ENCODE results near the gene CCDC185.

The CCDC185 gene

DNA sequence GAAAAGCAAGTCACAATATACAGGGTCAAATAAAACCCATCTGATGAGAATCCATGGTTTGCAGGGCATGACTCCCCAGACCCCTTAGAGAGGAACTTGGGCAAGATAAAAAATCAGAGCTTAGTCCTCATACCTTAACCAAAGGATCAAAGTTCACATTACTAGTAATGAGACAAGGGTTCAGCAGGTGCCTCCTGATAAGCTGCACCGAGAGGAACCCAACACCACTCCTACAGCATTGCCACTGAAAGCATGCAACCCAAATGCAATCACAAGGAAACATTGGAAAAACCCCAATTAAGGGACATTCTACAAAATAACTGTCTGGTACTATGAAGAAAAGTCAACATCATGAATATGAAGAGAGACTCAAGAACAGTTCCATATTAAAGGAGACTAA is 29.7 kb downstream of the CCDC185 start:
- ChIA-PET POLR2A (no interaction called here), CTCF (no interaction called here)
- no peak for DNase-seq (ENCODE audit: extremely low spot score)
- TF ChIP-seq, protein P1, sequence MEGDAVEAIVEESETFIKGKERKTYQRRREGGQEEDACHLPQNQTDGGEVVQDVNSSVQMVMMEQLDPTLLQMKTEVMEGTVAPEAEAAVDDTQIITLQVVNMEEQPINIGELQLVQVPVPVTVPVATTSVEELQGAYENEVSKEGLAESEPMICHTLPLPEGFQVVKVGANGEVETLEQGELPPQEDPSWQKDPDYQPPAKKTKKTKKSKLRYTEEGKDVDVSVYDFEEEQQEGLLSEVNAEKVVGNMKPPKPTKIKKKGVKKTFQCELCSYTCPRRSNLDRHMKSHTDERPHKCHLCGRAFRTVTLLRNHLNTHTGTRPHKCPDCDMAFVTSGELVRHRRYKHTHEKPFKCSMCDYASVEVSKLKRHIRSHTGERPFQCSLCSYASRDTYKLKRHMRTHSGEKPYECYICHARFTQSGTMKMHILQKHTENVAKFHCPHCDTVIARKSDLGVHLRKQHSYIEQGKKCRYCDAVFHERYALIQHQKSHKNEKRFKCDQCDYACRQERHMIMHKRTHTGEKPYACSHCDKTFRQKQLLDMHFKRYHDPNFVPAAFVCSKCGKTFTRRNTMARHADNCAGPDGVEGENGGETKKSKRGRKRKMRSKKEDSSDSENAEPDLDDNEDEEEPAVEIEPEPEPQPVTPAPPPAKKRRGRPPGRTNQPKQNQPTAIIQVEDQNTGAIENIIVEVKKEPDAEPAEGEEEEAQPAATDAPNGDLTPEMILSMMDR (IDR thresholded peaks at IDR 0.05; ENCODE audit: control extremely low read depth, extremely low read depth, low read depth, missing control alignments) = no peak

DNA sequence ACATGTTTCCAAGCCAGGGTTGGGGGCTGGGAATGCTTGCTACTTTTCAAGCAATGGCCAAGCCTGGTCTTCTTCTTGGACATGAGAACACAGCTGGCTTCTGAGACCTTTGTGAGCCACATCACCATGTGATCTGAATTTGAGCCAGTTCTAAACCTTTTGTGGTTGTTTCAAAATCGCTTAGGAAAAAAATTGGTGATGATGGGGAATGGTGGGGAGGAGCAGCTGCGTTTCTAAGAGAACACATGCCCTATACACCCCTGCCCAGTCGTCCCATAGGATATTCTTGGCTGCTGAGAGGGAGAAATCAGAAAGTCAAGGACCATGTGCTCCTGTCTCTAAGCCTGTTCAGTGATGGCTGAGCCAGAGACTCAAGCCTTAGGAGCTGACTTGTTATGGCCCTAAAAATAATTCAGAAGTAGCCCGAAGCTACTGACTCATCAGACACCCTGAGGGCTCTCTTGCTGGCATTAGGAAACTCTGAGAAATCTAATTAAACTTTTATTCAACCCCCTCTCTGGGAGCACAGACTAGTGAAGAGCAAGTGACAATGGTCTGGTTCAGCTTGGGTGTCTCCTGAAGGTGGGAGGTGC is 30.5 kb downstream of the CCDC185 start:
- no peak for DNase-seq (ENCODE audit: extremely low spot score)
- TF ChIP-seq, protein P1 (IDR thresholded peaks at IDR 0.05; ENCODE audit: control extremely low read depth, extremely low read depth, low read depth, missing control alignments) = no peak
- ChIA-PET POLR2A (no interaction called here), CTCF (no interaction called here)

DNA sequence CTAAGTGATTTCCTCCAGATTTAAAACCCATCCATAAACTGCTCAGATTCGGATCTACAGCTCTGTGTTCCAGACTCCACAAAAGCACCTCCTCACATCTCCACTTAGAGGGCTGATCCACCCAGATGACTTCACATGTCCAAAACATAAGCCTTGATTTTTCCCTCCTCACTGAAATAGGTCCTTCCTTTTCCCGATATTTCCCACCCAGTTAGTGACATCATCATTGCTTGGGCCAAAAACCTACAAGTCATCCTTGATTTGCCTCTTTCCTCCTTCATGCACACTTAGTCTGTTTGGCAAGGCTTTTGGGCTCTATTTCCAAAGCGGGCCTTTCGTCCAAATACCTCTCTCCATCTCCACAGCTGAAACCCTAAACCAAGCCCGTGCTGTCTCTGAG is 32.3 kb downstream of the CCDC185 start:
- ChIA-PET CTCF (interaction anchor here (1.2 kb wide), 1 partner anchor 10 kb away, joined by 3 read pairs; no protein-coding TSS in a partner anchor), POLR2A (no interaction called here)
- TF ChIP-seq, protein P1 (IDR thresholded peaks at IDR 0.05; ENCODE audit: control extremely low read depth, extremely low read depth, low read depth, missing control alignments) = no peak
- no peak for DNase-seq (ENCODE audit: extremely low spot score)

DNA sequence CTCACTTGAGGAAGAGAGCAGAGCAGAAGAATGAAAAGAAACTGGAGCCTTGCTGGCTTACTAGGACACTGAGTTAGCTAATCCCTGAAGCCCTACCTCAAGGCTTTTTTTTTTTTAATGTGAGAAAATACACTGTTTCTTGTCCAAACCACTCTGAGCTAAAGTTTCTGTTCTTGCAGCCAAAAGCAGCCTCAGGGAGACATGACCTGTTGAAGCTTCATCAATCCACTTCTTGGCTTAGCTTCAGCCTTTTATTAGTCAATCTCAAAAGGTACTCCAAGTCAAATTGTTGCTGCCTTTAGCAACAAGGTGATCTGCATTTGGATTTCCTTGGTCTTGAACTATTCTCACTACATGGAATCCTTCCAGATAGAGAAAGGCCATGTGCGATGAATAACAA is 33.7 kb downstream of the CCDC185 start:
- TF ChIP-seq, protein P1 (IDR thresholded peaks at IDR 0.05; ENCODE audit: control extremely low read depth, extremely low read depth, low read depth, missing control alignments) = no peak
- ChIA-PET POLR2A (no interaction called here), CTCF (interaction anchor here (1.1 kb wide), 1 partner anchor 11 kb away, joined by 3 read pairs; no protein-coding TSS in a partner anchor)
- DNase-seq (ENCODE audit: extremely low spot score) = no peak

DNA sequence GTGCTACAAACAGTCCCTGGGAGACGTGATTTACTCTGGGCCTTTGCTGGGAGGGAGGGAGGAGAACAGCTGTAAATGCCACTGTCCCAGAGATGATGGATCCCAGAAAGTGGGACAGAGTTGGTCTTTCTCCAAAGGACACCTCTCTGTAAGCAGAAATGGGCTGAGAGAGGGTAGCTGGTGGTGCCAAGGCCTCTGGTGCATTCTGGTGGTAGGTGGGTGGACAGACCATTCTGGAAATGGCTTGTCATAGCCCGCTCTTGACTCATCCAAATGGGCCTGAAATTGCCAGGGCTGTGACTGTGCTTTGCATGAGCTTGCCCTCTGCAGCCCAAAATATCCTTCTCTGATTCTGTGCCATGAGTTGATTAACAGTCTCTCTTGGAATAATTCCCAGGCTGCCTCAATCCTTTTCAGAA is 36.1 kb downstream of the CCDC185 start:
- POLR2A ChIA-PET = no interaction called here
- CTCF ChIA-PET = interaction anchor here (1.1 kb wide), 1 partner anchor 296 kb away, joined by 4 read pairs; no protein-coding TSS in a partner anchor
- DNase-seq (ENCODE audit: extremely low spot score) = no peak
- TF ChIP-seq, protein P1 (IDR thresholded peaks at IDR 0.05; ENCODE audit: control extremely low read depth, extremely low read depth, low read depth, missing control alignments) = no peak

DNA sequence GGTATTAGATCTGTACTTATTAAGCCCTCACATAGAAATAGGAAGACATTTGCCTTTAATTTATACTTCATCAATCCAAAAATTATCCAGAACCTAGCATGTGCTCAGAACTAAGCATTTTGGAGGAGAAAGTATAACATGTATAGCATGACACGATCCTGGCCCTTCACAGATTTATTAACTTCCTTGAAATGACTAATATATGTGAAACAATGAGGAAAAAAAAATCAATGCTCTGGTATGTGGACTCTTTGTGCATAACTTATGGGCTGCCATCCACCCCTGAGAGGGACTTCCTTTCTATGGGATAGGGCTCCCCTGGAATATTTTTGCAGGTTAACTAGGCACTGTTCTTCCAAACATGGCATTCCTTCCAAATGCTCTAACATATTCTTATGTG is 36.6 kb downstream of the CCDC185 start:
- ChIA-PET CTCF (interaction anchor here (1.1 kb wide), 1 partner anchor 296 kb away, joined by 4 read pairs; no protein-coding TSS in a partner anchor), POLR2A (no interaction called here)
- DNase-seq (ENCODE audit: extremely low spot score) = no peak
- TF ChIP-seq, protein P1 (IDR thresholded peaks at IDR 0.05; ENCODE audit: control extremely low read depth, extremely low read depth, low read depth, missing control alignments) = no peak
